ENCODE data around the gene PRADC1. TPM values are rescaled to one million over a fixed set of nuclear protein-coding genes. Genes with fewer than 3 reads are reported as not detected.

The PRADC1 gene
- total RNA-seq, 1 experiment from 2014 or later = 12.9 TPM

DNA sequence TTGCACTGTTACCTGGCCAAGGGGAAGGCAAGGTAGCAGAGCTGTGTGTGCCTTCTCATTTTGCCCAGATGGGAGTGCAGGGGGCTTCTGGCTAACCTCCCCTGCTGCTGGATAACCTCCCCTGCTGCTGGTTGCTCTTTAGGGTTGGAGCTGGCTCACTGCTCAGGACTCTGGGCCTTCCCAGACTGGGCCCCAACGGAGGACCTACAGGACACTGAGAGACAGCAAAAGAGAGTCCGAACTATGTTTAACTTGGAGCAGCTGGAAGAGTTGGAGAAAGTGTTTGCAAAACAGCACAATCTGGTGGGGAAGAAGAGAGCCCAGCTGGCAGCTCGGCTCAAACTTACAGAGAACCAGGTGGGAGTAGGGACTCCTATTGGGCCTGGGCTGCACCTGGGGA is 24.8 kb downstream of the PRADC1 start (continued):
- TF ChIP-seq, protein P1, sequence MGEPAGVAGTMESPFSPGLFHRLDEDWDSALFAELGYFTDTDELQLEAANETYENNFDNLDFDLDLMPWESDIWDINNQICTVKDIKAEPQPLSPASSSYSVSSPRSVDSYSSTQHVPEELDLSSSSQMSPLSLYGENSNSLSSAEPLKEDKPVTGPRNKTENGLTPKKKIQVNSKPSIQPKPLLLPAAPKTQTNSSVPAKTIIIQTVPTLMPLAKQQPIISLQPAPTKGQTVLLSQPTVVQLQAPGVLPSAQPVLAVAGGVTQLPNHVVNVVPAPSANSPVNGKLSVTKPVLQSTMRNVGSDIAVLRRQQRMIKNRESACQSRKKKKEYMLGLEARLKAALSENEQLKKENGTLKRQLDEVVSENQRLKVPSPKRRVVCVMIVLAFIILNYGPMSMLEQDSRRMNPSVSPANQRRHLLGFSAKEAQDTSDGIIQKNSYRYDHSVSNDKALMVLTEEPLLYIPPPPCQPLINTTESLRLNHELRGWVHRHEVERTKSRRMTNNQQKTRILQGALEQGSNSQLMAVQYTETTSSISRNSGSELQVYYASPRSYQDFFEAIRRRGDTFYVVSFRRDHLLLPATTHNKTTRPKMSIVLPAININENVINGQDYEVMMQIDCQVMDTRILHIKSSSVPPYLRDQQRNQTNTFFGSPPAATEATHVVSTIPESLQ (CRISPR knock-in tag; IDR thresholded peaks at IDR 0.05) = no peak
- TF ChIP-seq ZNF416 (CRISPR knock-in tag; IDR thresholded peaks at IDR 0.05) (no peak), CREB1 (CRISPR knock-in tag; IDR thresholded peaks at IDR 0.05) (no peak), CTCF (IDR thresholded peaks at IDR 0.05) (no peak), NFYB (CRISPR knock-in tag; conservative IDR thresholded peaks at IDR 0.05; ENCODE audit: low read depth) (no peak), NR1H2 (CRISPR knock-in tag; IDR thresholded peaks at IDR 0.05) (no peak), ATF3 (CRISPR knock-in tag; conservative IDR thresholded peaks at IDR 0.05) (no peak), ZNF263 (CRISPR knock-in tag; IDR thresholded peaks at IDR 0.05; ENCODE audit: low read depth) (no peak)

DNA sequence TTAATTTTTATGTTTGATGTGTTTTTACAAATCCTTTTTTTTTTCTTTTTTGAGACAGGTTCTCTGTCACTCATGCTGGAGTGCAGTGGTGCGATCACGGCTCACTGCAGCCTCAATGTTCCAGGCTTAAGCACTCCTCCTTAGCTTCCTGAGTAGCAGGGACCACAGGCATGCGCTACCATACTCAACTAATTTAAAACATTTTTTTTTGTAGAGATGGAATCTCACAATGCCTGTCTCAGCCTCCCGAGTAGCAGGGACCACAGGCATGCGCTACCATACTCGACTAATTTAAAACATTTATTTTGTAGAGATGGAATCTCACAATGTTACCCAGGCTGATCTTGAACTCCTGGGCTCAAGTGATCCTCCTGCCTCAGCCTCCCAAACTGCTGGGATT is 27.4 kb downstream of the PRADC1 start:
- H3K4me3 Mint-ChIP-seq = no peak overlapping the region
- H3K27me3 Mint-ChIP-seq (ENCODE audit: low read depth) = peaks cover 74% of the 10 kb centered on the region
- H3K27ac Mint-ChIP-seq = no peak overlapping the region
- H3K4me1 Mint-ChIP-seq = peaks cover 8% of the 10 kb centered on the region
- ChIA-PET POLR2A (no interaction called here), CTCF (interaction anchor here (9.8 kb wide), 1 partner anchor 29 kb away, joined by 179 read pairs; no protein-coding TSS in a partner anchor)
- H3K36me3 Mint-ChIP-seq = no peaks in the 10 kb centered on the region
- DNase-seq (ENCODE audit: low spot score) (no peak), ATAC-seq (no peak)
- H3K9me3 Mint-ChIP-seq = no peaks in the 10 kb centered on the region
- TF ChIP-seq GABPB1 (CRISPR knock-in tag; IDR thresholded peaks at IDR 0.05) (no peak), ZNF232 (CRISPR knock-in tag; IDR thresholded peaks at IDR 0.05) (no peak), CREB1 (CRISPR knock-in tag; IDR thresholded peaks at IDR 0.05) (no peak), NR3C1 (CRISPR knock-in tag; conservative IDR thresholded peaks at IDR 0.05; ENCODE audit: low read depth) (no peak), ZMAT4 (CRISPR knock-in tag; IDR thresholded peaks at IDR 0.05) (no peak), ZNF671 (CRISPR knock-in tag; IDR thresholded peaks at IDR 0.05) (no peak), ZSCAN18 (CRISPR knock-in tag; IDR thresholded peaks at IDR 0.05) (no peak), NFE2L1 (CRISPR knock-in tag; IDR thresholded peaks at IDR 0.05) (no peak), RORB (CRISPR knock-in tag; IDR thresholded peaks at IDR 0.05) (no peak), RELA (CRISPR knock-in tag; IDR thresholded peaks at IDR 0.05; ENCODE audit: borderline replicate concordance) (no peak), JUN (CRISPR knock-in tag; IDR thresholded peaks at IDR 0.05) (no peak), FOXJ3 (CRISPR knock-in tag; IDR thresholded peaks at IDR 0.05; ENCODE audit: borderline replicate concordance) (no peak), NR2C2 (CRISPR knock-in tag; IDR thresholded peaks at IDR 0.05) (no peak), ZNF317 (CRISPR knock-in tag; IDR thresholded peaks at IDR 0.05; ENCODE audit: borderline replicate concordance, low read depth) (no peak), TP53 (CRISPR knock-in tag; IDR thresholded peaks at IDR 0.05) (no peak), FOXP1 (CRISPR knock-in tag; IDR thresholded peaks at IDR 0.05; ENCODE audit: borderline replicate concordance) (no peak), TCF7 (CRISPR knock-in tag; IDR thresholded peaks at IDR 0.05; ENCODE audit: low read depth) (no peak)
- TF ChIP-seq, protein P2, sequence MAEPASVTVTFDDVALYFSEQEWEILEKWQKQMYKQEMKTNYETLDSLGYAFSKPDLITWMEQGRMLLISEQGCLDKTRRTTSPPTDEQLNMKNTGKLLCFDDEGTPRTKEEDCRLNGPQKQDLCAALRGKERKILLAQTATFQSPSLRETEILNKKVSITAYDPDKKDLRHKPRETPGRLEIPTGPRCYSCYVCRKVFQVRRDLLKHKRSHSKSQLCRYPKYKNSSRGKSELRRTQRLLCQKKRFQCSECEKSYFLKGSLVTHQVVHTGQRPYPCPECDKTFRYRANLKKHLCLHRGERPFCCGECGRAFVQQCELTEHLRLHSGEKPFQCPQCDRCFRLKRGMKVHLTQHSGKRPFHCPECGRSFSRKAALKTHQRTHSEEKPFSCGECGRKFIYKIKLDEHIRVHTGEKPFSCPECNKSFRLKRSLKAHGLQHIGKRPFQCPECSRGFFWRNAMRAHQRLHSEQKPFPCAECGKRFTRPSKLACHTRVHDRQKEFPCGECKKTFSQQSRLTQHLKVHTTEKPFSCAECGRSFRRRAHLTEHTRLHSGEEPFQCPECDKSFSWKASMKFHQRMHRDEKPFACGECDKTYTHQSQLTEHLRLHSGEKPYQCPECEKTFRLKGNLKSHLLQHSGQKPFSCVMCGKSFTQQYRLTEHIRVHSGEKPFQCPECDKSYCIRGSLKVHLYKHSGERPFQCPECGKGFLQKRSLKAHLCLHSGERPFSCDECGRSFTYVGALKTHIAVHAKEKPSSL (CRISPR knock-in tag; conservative IDR thresholded peaks at IDR 0.05) = no peak
- TF ChIP-seq, protein P3, sequence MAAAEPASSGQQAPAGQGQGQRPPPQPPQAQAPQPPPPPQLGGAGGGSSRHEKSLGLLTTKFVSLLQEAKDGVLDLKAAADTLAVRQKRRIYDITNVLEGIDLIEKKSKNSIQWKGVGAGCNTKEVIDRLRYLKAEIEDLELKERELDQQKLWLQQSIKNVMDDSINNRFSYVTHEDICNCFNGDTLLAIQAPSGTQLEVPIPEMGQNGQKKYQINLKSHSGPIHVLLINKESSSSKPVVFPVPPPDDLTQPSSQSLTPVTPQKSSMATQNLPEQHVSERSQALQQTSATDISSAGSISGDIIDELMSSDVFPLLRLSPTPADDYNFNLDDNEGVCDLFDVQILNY (CRISPR knock-in tag; IDR thresholded peaks at IDR 0.05) = no peak
- TF ChIP-seq, protein P4, sequence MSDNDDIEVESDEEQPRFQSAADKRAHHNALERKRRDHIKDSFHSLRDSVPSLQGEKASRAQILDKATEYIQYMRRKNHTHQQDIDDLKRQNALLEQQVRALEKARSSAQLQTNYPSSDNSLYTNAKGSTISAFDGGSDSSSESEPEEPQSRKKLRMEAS (CRISPR knock-in tag; IDR thresholded peaks at IDR 0.05) = no peak

Data from WTC11 (cell line).